ENCODE measurements around the gene OR51A2.

DNA sequence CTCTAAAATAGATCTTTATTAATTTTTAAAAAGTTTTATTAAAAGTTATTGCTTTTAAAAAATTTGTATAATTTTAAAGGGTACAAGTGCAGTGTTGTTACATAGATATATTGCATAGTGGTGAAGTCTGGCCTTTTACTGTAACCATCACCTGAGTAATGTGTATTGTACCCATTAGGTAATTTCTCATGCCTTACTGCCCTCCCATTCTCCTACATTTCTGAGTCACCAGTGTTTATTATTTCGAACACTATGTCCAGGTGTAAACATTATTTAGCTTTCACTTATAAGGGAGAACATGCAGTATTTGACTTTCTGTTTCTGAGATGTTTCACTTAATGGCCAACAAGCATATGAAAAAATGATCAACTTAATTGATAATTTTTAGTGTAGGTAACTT lies 33.7 kb downstream of the OR51A2 start:
- TF ChIP-seq, protein P1, sequence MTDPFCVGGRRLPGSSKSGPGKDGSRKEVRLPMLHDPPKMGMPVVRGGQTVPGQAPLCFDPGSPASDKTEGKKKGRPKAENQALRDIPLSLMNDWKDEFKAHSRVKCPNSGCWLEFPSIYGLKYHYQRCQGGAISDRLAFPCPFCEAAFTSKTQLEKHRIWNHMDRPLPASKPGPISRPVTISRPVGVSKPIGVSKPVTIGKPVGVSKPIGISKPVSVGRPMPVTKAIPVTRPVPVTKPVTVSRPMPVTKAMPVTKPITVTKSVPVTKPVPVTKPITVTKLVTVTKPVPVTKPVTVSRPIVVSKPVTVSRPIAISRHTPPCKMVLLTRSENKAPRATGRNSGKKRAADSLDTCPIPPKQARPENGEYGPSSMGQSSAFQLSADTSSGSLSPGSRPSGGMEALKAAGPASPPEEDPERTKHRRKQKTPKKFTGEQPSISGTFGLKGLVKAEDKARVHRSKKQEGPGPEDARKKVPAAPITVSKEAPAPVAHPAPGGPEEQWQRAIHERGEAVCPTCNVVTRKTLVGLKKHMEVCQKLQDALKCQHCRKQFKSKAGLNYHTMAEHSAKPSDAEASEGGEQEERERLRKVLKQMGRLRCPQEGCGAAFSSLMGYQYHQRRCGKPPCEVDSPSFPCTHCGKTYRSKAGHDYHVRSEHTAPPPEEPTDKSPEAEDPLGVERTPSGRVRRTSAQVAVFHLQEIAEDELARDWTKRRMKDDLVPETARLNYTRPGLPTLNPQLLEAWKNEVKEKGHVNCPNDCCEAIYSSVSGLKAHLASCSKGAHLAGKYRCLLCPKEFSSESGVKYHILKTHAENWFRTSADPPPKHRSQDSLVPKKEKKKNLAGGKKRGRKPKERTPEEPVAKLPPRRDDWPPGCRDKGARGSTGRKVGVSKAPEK (CRISPR knock-in tag; IDR thresholded peaks at IDR 0.05; ENCODE audit: borderline replicate concordance) = no peak
- no peak for TF ChIP-seq ZBTB43 (CRISPR knock-in tag; conservative IDR thresholded peaks at IDR 0.05)
- TF ChIP-seq ZNF232 (CRISPR knock-in tag; IDR thresholded peaks at IDR 0.05; ENCODE audit: borderline replicate concordance) = no peak
- no peak for TF ChIP-seq ZNF570 (CRISPR knock-in tag; IDR thresholded peaks at IDR 0.05; ENCODE audit: borderline replicate concordance)
- no peak for TF ChIP-seq POLR2A (IDR thresholded peaks at IDR 0.05; ENCODE audit: insufficient read depth in 1 of 2, low read depth in 2 of 2, low read length in 2 of 2)
- TF ChIP-seq EED (CRISPR knock-in tag; IDR thresholded peaks at IDR 0.05) = no peak
- no peak for TF ChIP-seq GABPB1 (CRISPR knock-in tag; IDR thresholded peaks at IDR 0.05)
- no peak for TF ChIP-seq ZNF850 (CRISPR knock-in tag; conservative IDR thresholded peaks at IDR 0.05)
- TF ChIP-seq SOX13 (IDR thresholded peaks at IDR 0.05) = no peak
- no peak for TF ChIP-seq SOX13 (CRISPR knock-in tag; conservative IDR thresholded peaks at IDR 0.05 in 1 of 2, IDR thresholded peaks at IDR 0.05 in 1 of 2)
- TF ChIP-seq BRF2 (CRISPR knock-in tag; IDR thresholded peaks at IDR 0.05) = no peak
- no peak for TF ChIP-seq ZNF143 (CRISPR knock-in tag; IDR thresholded peaks at IDR 0.05)
- no peak for TF ChIP-seq MED8 (CRISPR knock-in tag; IDR thresholded peaks at IDR 0.05; ENCODE audit: insufficient replicate concordance)

Data from HepG2 (cell line).